Pancreas (tissue), 10 donors: ENCODE data around the gene IQGAP2. TPM values are rescaled to one million over a fixed set of nuclear protein-coding genes. Genes with fewer than 3 reads are reported as not detected.

Source experiments
- ATAC-seq, 4 donors: fragments of 200-7000 bp; cut with Tn5 transposase; one replicate each; pipeline versions ENCODE4 v1.8.0 to v1.9.1; 2020; ENCODE audit warnings: mild to moderate bottlenecking in 4 of 4, moderate library complexity in 4 of 4
- DNase-seq, 6 donors: peaks; one replicate each; pipeline ENCODE4 v3.0.0-alpha.2; 2020
- FAIRE-seq: peaks from 2 replicates; lab custom pipeline; 2012; peaks lifted over from hg19 to GRCh38; lab: Jason Lieb, UNC
- H3K27ac ChIP-seq, 4 donors: fragments of 200-600 bp; sonication (generic); 1 replicate in 3 of 4; 2 replicates in 1 of 4; pipeline versions ENCODE4 v1.5.0 to v1.8.0; 2020
- H3K27me3 ChIP-seq, 4 donors: fragments of 200-600 bp; one replicate each; pipeline ENCODE4 v1.8.0; 2021
- H3K36me3 ChIP-seq, 3 donors: fragments of 200-600 bp; sonication (generic) in 1 of 3; one replicate each; pipeline versions ENCODE4 v1.5.0 to v1.8.0; 2020 to 2021
- H3K4me1 ChIP-seq, 3 donors: fragments of 200-600 bp; one replicate each; pipeline ENCODE4 v1.8.0; 2021
- H3K4me3 ChIP-seq, 4 donors: fragments of 200-600 bp; sonication (generic) in 2 of 4; one replicate each; pipeline versions ENCODE4 v1.5.0 to v1.8.0; 2020 to 2021
- H3K9me3 ChIP-seq, 4 donors: fragments of 200-600 bp; one replicate each; pipeline ENCODE4 v1.8.0; 2021
- WGBS, 2 donors: extraction: QIAGEN DNeasy Blood & Tissue Kit; methylation state at CpG; one replicate each; pipeline ENCODE4 v1.1.7; 2013; 5-methylcytosine and 5-hydroxymethylcytosine counted together
- intact Hi-C, 3 donors: fragments of 100-400 bp; cut with DNase I; formaldehyde crosslinking; loops; one replicate each; pipeline versions ENCODE4 v1.11.1 to v1.14.2; 2022
- polyA plus RNA-seq, 2 donors: library from polyadenylated mRNA; stranded (reverse); fragments of 200-250 nt; gene quantifications; one replicate each; pipeline ENCODE4 v1.2.3, GENCODE V29; 2013
- total RNA-seq, 6 donors: library from RNA; stranded (reverse); fragmentation: NEBNext Ultra II Directional in 4 of 6; extraction: Animal tissue kit (Norgen Biotek cat#: 25700) in 4 of 6; gene quantifications; one replicate each; pipeline versions ENCODE4 v1.2.1 to v1.2.4, GENCODE V29; 2021 to 2023
- TF ChIP-seq, protein P1 (sequence below), 4 donors: fragments of 200-600 bp; sonication (generic) in 3 of 4; IDR thresholded peaks; one replicate each; pipeline versions ENCODE4 v1.5.0 to v1.8.0; 2021; ENCODE audit warnings: antibody characterized with exemption in 4 of 4
- donor health status: healthy with polysubstance abuse.
- donor health status: DM: no; HTN: no; CAD: no; lungs with moderate emphysema.
- donor health status: DM: no; HTN: no; CAD: no.
- donor health status: control.
- donor health status: control.
- donor health status: Bipolar disorder and iron deficiency.
- donor health status: DM: yes; HTN: yes; CAD: no.
- donor health status: DM: no; HTN: no; CAD: no.
- donor health status: DM: no; HTN: no; CAD: no.
- donor health status: DM: yes; HTN: yes; CAD: no.

The IQGAP2 gene
- total and polyA plus RNA-seq, 8 donors, result 14.4 to 54.0 (median 35.2) TPM

DNA sequence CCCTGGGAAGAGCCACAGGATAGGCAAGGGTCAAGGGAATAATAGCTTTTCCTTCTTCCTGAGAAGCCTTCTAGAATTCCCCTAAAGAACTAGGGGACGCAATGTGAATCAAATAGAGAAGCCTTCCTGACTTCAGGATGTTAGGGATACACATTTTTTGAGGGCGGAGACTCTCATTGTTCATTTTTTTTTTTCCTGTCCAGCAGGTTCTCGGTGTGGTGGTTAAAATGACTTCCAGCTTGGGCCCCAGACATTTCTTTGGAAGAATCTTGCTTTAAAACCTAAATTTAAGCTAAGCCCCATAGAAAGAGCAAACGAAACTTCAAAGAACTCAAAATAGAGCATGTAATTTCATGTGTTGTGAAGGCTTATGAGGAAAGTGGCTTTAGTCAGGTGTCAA, 80.8 kb downstream of the IQGAP2 start:
- no peak for DNase-seq
- WGBS, 2 donors, result 80 to 85% methylated on average over 4 of the region's 4 CpGs
- no peaks in the 10 kb centered on the region for H3K36me3 ChIP-seq
- H3K4me1 ChIP-seq, result peaks cover 0 to 20% (median 20%) of the 10 kb centered on the region in 3 donors
- TF ChIP-seq, protein P1, sequence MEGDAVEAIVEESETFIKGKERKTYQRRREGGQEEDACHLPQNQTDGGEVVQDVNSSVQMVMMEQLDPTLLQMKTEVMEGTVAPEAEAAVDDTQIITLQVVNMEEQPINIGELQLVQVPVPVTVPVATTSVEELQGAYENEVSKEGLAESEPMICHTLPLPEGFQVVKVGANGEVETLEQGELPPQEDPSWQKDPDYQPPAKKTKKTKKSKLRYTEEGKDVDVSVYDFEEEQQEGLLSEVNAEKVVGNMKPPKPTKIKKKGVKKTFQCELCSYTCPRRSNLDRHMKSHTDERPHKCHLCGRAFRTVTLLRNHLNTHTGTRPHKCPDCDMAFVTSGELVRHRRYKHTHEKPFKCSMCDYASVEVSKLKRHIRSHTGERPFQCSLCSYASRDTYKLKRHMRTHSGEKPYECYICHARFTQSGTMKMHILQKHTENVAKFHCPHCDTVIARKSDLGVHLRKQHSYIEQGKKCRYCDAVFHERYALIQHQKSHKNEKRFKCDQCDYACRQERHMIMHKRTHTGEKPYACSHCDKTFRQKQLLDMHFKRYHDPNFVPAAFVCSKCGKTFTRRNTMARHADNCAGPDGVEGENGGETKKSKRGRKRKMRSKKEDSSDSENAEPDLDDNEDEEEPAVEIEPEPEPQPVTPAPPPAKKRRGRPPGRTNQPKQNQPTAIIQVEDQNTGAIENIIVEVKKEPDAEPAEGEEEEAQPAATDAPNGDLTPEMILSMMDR (IDR thresholded peaks at IDR 0.05), result no peak
- no peak overlapping the region for H3K27ac ChIP-seq
- no peaks in the 10 kb centered on the region for H3K9me3 ChIP-seq
- no peak overlapping the region for H3K4me3 ChIP-seq
- no peak for FAIRE-seq
- intact Hi-C loops, result no loop called here
- no peaks in the 10 kb centered on the region for H3K27me3 ChIP-seq
- no peak for ATAC-seq

DNA sequence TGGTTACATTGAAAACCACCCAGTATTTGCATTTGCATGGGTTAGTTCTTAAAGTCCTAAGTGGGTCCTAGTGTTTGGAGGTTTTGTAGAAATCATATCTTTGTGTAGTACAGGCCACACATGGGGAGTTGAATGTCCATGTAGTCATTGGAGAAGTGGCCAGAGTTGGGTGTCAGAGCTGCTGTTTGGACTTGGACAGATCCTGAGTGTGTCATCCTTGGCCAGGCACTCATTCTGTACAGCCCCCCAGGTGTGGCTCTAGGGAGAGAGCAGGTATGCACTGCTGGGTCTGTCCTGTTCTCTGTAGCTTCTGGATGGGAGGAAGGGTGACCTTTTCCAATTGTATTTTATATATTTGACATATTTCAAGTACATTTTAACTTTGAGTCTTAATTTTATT, 82.4 kb downstream of the IQGAP2 start:
- no peak overlapping the region for H3K27ac ChIP-seq
- intact Hi-C loops, result no loop called here
- H3K9me3 ChIP-seq, result no peaks in the 10 kb centered on the region
- TF ChIP-seq, protein P1 (IDR thresholded peaks at IDR 0.05), result no peak
- peaks cover 0 to 22% (median 20%) of the 10 kb centered on the region in 3 donors for H3K4me1 ChIP-seq
- no peak for DNase-seq
- H3K27me3 ChIP-seq, result no peaks in the 10 kb centered on the region
- no peaks in the 10 kb centered on the region for H3K36me3 ChIP-seq
- FAIRE-seq, result no peak
- ATAC-seq, result no peak
- no peak overlapping the region for H3K4me3 ChIP-seq

DNA sequence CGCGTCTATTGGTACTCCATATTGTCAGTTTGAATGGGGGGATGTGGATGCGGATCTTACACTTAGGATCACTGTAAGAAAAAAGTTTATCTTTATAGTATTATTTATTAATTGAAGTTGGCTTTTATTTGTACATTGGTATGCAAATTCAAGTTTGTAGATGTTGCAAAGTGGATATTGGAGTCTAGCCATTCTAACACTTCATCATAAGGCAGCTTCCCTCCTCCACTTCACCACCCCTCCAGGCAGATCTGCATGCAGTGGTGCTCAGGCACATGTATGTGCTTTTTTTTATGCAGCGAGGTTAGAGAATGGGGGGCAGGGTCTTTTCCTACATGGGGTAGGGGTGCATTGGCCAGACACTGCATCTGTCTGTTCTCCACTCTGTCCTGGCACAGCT, 84.3 kb downstream of the IQGAP2 start:
- FAIRE-seq (no peak), ATAC-seq (no peak), DNase-seq (no peak)
- 96 to 100% methylated on average over 4 of the region's 4 CpGs for WGBS, 2 donors
- no peaks in the 10 kb centered on the region for H3K27me3 ChIP-seq
- TF ChIP-seq, protein P1 (IDR thresholded peaks at IDR 0.05), result no peak
- no peak overlapping the region for H3K27ac ChIP-seq
- no peaks in the 10 kb centered on the region for H3K9me3 ChIP-seq
- H3K4me1 ChIP-seq, result peaks cover 0 to 34% (median 29%) of the 10 kb centered on the region in 3 donors
- H3K36me3 ChIP-seq, result no peaks in the 10 kb centered on the region
- intact Hi-C loops, result no loop called here
- H3K4me3 ChIP-seq, result no peak overlapping the region

DNA sequence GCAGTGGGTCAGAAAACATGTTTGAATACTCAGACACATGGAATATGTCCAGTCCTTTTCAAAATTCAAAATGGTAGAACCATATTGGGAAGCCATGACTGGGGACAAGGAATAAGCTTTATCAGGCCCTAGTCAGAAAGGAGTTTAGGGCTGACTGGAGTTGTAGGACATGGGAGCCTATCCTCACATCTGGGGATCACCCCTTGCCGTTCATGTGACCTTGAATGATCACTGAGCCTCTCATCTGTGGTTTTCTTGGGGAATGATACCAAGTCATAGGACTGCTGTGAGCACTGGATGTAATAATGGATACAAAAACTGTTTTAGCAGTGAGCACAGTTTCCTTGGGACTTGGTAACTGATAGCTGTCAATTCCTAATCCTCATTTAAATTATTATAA, 84.7 kb downstream of the IQGAP2 start:
- Histone ChIP-seq H3K36me3 (no peaks in the 10 kb centered on the region), H3K9me3 (no peaks in the 10 kb centered on the region), H3K27me3 (no peaks in the 10 kb centered on the region), H3K27ac (no peak overlapping the region), H3K4me1 (peaks cover 0 to 31% (median 24%) of the 10 kb centered on the region in 3 donors), H3K4me3 (no peak overlapping the region)
- DNase-seq (no peak), FAIRE-seq (no peak), ATAC-seq (no peak)
- WGBS, 2 donors, result 23 to 41% methylated on average over 1 of the region's 1 CpG
- intact Hi-C loops, result no loop called here
- TF ChIP-seq, protein P1 (IDR thresholded peaks at IDR 0.05), result no peak

DNA sequence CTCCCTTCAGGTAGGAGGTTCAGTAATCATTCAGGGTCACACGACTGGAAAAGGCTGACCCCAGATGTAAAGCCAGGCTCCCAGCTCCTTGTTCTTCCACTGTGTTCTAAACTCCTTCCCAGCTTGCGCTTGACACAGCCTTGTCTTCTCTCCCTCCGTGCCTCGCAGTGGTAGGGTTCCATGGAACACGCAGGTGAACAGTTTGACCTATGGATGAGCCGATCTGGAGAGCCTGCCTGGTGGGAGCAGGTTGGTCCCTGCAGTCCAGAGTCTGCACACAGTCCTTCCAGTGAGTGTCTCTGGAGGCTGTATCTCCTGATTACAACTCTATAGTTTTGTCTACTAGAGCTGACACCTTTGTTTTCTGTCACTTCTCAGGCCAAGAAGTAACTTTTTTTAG, 85.9 kb downstream of the IQGAP2 start:
- intact Hi-C loops, result no loop called here
- Histone ChIP-seq H3K9me3 (no peaks in the 10 kb centered on the region), H3K27me3 (no peaks in the 10 kb centered on the region), H3K36me3 (no peaks in the 10 kb centered on the region), H3K4me3 (no peak overlapping the region), H3K27ac (no peak overlapping the region), H3K4me1 (peaks cover 0 to 26% (median 21%) of the 10 kb centered on the region in 3 donors)
- DNase-seq (no peak), ATAC-seq (no peak), FAIRE-seq (no peak)
- WGBS, 2 donors, result 92 to 94% methylated on average over 6 of the region's 6 CpGs
- TF ChIP-seq, protein P1 (IDR thresholded peaks at IDR 0.05), result no peak
